HG03175 (cell line): ENCODE measurements around the gene KRTCAP2.
A peak's percentile ranks its signal among the peaks of the same experiment; 100 is the strongest.
"Not testable (repeated sequence)": the region's sequence is repeated elsewhere in the genome, so short reads cannot be mapped to it uniquely, and the experiment has no call there.

Experiments used
- ATAC-seq: cut with Tn5 transposase; IDR thresholded peaks from one replicate; pipeline ENCODE4 v1.9.1; 2021; ENCODE audit warnings: mild to moderate bottlenecking, moderate library complexity; ENCODE audit not compliant: unreplicated experiment

KRTCAP2 gene

DNA sequence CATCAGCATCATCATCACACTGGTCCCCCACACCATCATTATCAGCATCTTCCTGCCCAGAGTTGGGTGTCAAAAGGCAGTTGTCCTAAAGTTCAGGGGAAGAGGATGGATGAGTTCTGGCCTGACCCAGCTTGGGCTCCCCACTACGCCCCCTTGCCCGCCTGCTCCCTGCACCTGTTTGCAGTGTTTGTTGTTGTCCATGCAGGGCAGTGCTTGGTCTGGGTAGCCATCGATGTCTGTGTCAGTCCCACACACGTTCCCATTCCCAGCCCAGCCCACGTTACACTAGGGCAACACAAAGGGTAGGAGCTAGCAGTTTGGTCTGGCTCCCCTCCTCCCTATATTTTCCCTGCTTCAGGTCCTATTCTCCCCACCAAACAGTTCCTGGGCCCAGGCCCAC lies 27.8 kb upstream of the KRTCAP2 start:
- ATAC-seq = no peak

DNA sequence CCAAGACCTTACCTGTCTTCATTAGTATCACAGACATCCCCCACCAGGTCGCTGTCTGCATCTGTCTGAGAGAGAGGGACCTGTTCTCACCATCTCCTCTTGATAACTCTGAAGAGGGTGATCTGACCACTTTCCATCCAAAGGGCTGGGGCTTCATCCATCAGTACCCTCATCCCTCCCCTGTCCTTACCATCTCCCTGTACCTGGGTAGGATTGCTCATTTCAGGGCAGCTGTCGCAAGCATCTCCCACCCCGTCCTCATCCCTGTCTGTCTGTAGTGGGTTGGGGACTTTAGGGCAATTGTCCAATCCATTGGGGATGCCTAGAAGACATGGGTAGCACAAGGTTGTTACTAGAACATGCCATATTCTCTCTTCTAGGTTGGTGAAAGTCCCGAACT lies 26.7 kb upstream of the KRTCAP2 start:
- ATAC-seq = no peak

DNA sequence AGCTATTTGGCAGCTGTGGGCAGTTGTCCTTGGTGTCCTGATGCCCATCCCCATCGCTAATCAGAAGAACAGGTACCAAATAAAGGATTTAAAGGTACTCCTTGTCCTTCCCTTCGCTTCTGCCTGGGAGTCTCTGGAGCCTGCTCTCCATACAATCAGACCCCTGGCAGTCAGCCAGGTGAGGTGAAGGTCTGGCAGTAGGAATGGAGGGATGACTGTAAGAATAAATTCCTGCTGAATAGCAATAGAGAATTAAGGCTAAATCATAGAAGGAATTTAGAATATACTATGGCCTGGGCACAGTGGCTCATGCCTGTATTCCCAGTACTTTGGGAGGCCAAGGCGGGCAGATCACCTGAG lies 25.4 kb upstream of the KRTCAP2 start:
- ATAC-seq = no peak

GRCh38 chr1:155197901-155198546 lies 24.9 kb upstream of the KRTCAP2 start:
- no peak for ATAC-seq

GRCh38 chr1:155196893-155197638 lies 24.0 kb upstream of the KRTCAP2 start:
- no peak for ATAC-seq

DNA sequence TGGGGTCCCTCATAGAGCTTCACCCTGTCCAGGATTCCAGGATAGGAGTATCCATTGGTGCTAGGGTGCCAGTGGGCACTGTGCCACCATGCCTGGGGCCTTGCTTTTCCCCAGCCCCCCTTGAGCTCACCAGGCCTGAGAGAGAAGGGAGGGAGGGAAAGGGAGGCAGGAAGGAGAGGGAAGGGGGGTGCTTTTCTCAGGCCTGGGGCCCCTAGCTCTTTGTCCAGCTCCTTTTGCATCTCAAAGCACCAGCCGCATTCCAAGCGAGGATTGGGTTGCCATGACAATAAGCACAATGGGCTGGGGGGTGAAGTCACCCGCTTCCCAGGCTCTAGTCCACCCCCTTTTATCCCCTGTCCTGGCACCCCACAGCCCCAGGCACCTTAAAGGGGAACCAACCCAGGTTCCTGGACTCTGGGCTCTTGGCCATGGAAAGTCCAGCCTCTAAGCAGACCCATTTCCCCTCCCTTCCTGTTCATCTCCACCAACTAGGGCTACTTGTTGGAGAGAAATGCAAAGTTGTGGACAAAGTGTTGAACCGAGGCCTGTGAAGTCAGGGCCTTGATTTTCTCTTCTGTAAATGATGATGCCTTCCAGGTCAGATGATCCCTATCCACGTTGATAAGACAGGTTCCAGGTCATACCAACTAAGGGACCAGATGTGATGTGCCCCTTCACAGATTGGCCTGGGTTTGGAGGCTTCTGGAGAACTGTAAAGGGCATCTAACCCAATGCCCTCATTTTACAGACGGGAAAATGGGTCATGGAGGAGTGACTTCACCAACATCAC lies 23.2 kb upstream of the KRTCAP2 start:
- no peak for ATAC-seq

DNA sequence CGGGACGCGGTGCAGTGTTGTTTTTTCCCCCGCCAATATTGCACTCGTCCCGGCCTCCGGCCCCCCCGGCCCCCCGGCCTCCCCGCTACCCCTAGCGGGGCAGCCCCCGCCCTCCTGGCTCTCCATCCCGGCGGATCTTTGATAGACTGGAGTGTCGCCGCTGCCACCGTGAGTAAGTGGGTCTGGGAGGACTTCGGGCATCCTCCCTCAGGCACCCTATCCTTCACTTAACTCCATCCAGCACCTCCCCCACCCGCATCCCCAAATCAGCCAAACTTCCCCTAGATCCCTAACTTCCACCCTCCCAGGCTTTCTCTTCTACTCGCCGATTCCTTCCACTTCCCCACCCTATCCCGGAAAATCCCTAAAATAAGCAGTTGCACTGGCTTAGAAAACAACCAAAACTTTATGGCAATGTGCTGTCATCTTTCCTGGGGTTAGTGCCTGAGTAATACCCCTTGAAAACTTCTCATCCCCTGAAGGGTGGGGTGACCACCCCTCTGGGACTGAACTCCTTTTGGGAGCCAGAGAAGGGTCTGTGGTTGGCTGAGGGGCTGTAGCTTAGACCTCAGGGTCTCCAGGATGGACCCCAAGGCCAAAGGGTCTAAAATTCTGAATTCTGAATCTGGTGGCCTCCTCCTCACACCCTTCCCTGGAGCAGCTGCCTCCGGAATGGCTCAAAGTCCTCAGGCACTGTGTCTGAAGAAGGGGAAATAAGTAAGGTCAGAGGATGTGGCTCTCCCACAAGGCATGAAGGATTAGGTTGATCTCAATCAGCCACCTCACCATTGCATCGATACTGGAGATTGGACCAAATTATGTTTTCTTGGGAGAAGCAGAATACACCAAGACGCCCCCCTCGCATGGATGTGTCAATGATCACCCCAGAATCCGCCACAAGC lies 22.3 kb upstream of the KRTCAP2 start:
- no peak for ATAC-seq

DNA sequence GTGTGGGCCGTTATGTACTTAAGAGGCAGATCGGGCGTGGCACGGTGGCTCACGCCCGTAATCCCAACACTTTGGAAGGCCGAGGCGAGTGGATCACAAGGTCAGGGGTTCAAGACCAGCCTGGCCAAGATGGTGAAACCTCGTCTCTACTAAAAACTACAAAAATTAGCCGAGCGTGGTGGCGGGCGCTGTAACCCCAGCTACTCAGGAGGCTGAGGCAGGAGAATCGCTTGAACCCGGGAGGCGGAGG lies 20.8 kb upstream of the KRTCAP2 start:
- ATAC-seq = not testable (repeated sequence)

DNA sequence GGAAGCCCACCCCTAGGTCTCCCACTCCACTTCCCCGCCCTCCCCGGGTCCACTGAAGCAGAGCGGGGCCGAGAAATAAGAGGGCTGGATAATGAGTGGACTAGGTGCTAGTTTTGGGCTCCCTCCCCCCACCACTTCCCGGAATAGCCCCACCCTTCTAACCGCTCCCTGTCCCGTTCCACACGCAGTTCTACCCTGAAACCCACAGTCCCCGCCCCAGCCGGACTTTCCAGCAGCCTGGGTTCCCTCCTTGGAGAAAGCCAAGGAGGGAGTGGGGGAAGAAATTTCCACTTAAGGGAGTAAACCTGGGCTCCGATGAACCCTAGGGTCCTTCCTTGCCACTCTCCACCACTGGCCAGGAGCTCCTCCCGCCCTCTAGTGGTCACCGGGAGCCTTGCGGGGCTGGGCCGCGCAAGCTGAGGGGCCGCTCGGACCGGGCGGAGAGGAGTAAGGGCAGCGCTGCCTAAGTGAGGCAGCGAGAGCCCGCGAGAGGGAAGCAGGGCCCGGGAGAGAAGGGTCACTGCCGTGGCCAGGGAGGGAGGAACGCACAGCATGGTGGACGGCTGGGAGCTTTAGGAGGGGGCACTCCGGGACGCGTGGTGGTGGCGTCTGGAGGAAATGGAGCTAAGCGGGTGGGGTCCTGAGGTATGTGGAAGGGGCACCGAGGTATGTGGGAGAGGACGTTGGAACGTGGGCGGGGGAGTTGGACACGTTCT lies 20.3 kb upstream of the KRTCAP2 start:
- peak; percentile 67 for ATAC-seq

DNA sequence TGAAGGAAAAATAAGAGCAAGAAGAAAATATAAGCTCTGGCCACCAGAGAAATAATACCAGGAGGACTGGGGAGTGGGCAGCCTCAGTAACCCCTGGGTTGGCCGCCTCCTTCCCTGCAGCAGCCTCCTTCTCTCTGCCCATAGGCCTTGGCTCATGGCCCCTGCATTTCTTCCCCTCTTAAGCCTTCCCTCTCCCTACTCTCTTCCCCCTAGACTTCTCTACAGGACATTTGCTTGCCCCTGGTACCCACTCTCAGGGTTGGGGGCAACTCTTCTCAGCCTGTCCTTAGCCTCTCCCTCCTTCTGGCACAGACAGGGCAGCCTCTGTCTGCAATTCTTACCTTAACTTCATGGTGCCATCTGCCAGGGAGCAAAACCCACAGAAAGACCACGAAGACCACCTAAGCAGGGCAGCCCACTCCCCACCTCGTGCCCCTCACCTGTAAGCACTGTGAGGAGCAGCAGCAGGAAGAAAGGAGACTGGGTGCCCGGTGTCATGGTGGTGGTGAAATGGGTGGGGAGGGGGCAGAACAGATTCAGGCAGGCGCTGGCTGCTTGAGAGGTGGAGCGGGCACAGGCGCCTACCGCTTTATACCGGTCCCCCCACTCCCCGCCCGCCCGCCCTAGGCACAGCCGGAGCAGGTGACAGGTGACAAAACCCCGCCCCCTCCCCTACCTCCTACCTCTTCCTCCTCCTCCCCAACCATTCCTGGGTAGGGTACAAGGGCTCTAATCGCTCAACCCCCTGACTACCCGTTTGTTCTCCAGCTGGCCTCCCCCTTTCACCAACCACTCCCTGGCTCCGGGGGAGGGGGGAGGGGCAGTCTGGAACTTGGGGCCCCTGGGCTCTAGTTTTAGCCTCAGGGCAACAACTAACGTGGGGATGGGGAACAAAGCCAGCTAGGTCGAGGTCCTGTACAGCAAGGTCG lies 19.5 kb upstream of the KRTCAP2 start:
- ATAC-seq = no peak

DNA sequence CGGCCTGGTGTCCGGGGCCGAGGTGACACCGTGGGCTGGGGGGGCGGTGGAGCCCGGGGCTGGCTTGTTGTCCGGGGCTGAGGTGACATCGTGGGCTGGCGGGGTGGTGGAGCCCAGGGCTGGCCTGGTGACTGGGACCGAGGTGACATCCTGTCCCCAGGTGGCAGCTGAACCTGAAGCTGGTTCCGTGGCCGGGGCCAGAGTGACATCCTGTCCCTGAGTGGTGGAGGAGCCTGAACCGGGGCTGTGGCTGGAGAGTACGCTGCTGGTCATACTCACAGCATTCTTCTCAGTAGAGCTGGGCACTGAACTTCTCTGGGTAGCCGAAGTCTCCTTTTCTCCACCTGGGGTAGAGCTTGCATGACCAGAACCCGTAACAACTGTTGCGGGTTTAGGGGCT lies 18.8 kb upstream of the KRTCAP2 start:
- ATAC-seq = no peak

GRCh38 chr1:155189926-155190325 lies 16.8 kb upstream of the KRTCAP2 start:
- not testable (repeated sequence) for ATAC-seq

DNA sequence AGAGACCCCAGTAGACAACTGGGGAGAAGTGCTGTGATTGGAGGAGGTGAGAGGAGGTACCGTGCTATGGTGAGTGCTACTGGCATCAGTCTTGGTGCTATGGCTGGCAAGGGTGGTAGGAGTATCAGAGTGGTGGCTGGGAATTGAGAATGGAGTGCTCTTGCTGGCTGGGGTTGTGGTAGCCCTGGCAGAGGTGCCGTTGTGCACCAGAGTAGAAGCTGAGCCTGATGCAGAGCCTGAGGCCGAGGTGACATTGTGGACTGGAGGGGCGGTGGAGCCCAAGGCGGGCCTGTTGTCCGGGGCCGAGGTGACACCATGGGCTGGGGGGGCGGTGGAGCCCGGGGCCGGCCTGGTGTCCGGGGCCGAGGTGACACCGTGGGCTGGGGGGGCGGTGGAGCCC lies 15.2 kb upstream of the KRTCAP2 start:
- ATAC-seq = no peak

- no peak for ATAC-seq
These were observed 14.4 kb upstream of the KRTCAP2 start for GRCh38 chr1:155187456-155187891.

- ATAC-seq = no peak
These were observed 13.8 kb upstream of the KRTCAP2 start for GRCh38 chr1:155186794-155187455.

GRCh38 chr1:155186067-155186793 lies 13.1 kb upstream of the KRTCAP2 start:
- ATAC-seq = no peak

GRCh38 chr1:155185783-155186066 lies 12.6 kb upstream of the KRTCAP2 start:
- ATAC-seq = no peak
